Ramos (cell line): ENCODE results near the gene SLC9A9.

Source experiments
- in situ Hi-C: fragments of 300-500 bp; cut with MboI; formaldehyde crosslinking; loops from one replicate; pipeline ENCODE4 v1.14.3; 2022; ENCODE audit warnings: low sequenced_read_pairs; ENCODE audit not compliant: unreplicated experiment

SLC9A9 gene

GRCh38 chr3:143574933-143575332, 273.3 kb downstream of the SLC9A9 start:
- in situ Hi-C loops = no loop called here

- in situ Hi-C loops = no loop called here
Measured at GRCh38 chr3:143573610-143574303, 274.5 kb downstream of the SLC9A9 start.

GRCh38 chr3:143571548-143571947, 276.7 kb downstream of the SLC9A9 start:
- in situ Hi-C loops = no loop called here

- in situ Hi-C loops = no loop called here
Measured at GRCh38 chr3:143567823-143568222, 280.4 kb downstream of the SLC9A9 start.

GRCh38 chr3:143565951-143566350, 282.3 kb downstream of the SLC9A9 start:
- in situ Hi-C loops = no loop called here

GRCh38 chr3:143563786-143564185, 284.5 kb downstream of the SLC9A9 start:
- in situ Hi-C loops = no loop called here

GRCh38 chr3:143562789-143563188, 285.5 kb downstream of the SLC9A9 start:
- in situ Hi-C loops = no loop called here

- in situ Hi-C loops = no loop called here
Measured at GRCh38 chr3:143559296-143559695, 289.0 kb downstream of the SLC9A9 start.

- in situ Hi-C loops = no loop called here
Measured at GRCh38 chr3:143552851-143553250, 295.4 kb downstream of the SLC9A9 start.

- in situ Hi-C loops = no loop called here
Measured at GRCh38 chr3:143551761-143552160, 296.5 kb downstream of the SLC9A9 start.

- in situ Hi-C loops = no loop called here
Measured at GRCh38 chr3:143548861-143549497, 299.3 kb downstream of the SLC9A9 start.

- in situ Hi-C loops = no loop called here
Measured at GRCh38 chr3:143548393-143548792, 299.9 kb downstream of the SLC9A9 start.

GRCh38 chr3:143538577-143538981, 309.7 kb downstream of the SLC9A9 start:
- in situ Hi-C loops = no loop called here

GRCh38 chr3:143538061-143538460, 310.2 kb downstream of the SLC9A9 start:
- in situ Hi-C loops = no loop called here

GRCh38 chr3:143536817-143537535, 311.3 kb downstream of the SLC9A9 start:
- in situ Hi-C loops = no loop called here

- in situ Hi-C loops = no loop called here
Measured at GRCh38 chr3:143535994-143536784, 312.1 kb downstream of the SLC9A9 start.

- in situ Hi-C loops = no loop called here
Measured at GRCh38 chr3:143533391-143533790, 314.9 kb downstream of the SLC9A9 start.

- in situ Hi-C loops = no loop called here
Measured at GRCh38 chr3:143532091-143532490, 316.2 kb downstream of the SLC9A9 start.

- in situ Hi-C loops = no loop called here
Measured at GRCh38 chr3:143531101-143531500, 317.2 kb downstream of the SLC9A9 start.

GRCh38 chr3:143529798-143530197, 318.5 kb downstream of the SLC9A9 start:
- in situ Hi-C loops = no loop called here
